GM21717 (cell line): ENCODE data around the gene MS4A15.
"Not testable (repeated sequence)": the region's sequence is repeated elsewhere in the genome, so short reads cannot be mapped to it uniquely, and the experiment has no call there.

Experiments
- ATAC-seq: cut with Tn5 transposase; IDR thresholded peaks from one replicate; pipeline ENCODE4 v1.9.1; 2021; ENCODE audit warnings: mild to moderate bottlenecking, moderate library complexity; ENCODE audit not compliant: unreplicated experiment

Gene MS4A15

GRCh38 chr11:60798631-60799030 lies 42.0 kb downstream of the MS4A15 start:
- ATAC-seq, result no peak

DNA sequence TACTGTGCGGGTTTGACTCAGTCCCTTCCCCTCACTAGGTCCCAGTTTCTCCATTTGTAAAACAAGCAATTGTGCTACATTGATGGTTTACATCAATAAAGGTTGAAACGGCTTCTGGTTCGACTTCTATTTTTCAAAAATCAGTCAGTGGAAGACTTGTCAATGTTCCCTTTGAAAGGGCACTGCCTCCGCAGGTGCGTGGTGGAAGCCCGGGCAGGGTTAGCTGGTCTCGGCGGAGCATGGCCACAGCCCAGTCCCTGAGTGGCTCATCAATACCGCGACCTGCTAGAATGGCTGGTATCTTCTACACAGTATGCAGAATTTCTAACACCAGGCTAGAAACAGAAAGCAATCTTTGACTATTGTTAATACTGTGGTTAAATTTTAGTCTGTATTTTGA lies 44.5 kb downstream of the MS4A15 start:
- ATAC-seq, result no peak

- ATAC-seq, result no peak
Measured at GRCh38 chr11:60803273-60803936, 46.7 kb downstream of the MS4A15 start.

GRCh38 chr11:60809249-60809648 lies 52.6 kb downstream of the MS4A15 start:
- ATAC-seq, result no peak

DNA sequence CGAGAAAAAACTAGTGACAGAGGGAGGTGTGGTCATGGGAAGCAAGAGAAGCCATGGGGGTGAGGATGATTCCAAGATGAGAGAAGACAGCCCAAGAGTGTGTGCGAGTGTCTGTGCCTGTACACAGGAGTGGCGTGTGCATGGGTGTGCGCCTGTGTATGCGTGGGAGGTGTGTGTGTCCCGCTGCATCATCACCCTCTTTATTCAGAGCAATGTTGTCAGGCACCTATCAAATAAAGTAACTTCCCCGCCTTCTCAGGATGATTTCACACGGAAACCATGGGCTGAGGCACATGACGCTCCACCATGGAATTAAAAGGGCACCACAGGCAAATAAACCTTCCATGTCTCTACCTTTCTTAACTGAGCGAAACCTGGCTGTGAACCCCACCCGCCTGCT lies 53.0 kb downstream of the MS4A15 start:
- no peak for ATAC-seq

DNA sequence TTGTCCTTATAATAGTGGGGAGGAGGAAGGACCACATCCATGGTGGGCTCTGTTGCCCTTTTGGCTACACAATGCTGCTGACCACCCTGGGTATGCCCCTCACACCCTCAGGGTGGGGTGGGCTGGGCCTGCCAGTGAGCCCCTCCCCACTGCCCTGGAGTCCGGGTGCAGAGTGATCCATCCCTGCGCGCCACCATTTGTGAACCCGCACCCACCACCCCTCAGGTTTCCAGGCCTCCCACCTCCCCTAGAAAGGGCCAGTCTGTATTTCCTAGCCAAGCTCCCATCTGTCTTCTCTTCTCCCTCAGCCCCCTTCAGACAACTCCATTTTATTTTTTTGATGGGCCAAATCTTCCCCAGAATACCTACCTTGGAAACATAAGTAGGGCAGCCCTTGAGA lies 53.5 kb downstream of the MS4A15 start:
- no peak for ATAC-seq

- ATAC-seq, result no peak
Measured at GRCh38 chr11:60810569-60810968, 53.9 kb downstream of the MS4A15 start.

DNA sequence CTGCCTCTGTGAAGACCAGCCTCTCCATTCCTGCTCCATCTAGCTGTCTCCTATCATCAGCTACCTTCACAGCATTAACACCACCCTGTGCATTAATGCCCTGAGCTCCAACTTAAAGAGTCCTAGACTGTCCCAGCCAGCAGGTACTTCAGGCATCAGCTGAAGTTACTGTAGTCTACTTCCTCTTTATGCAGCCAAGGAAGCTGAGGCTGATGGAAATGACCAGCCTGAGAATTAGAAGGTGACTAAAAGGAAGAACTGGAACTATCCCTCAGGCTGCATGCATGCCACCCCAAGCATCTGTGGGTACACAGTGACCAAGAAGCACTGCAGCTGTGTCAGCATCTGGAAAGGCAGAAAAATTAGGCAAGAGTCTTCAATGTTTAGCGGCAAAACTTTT lies 56.7 kb downstream of the MS4A15 start:
- ATAC-seq, result no peak

DNA sequence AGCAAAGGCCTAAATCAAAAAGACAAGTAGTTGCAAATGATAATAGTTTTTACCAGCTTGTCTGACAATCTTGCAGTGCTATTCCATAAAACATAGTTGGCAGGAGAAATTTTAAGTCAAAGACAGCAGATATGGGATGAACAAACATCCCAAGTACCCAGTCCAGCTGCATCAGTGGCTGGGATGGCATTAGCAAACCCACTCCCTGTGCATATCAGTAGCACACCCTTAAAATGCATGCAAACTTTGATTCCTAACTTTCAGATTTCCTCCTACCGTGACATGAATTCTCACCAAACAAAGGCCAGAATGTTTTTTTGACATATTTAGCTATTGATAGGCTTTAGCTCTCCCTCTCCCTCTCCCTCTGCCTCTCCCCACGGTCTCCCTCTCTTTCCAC lies 57.4 kb downstream of the MS4A15 start:
- ATAC-seq, result no peak

GRCh38 chr11:60816590-60817157 lies 60.0 kb downstream of the MS4A15 start:
- ATAC-seq, result no peak

DNA sequence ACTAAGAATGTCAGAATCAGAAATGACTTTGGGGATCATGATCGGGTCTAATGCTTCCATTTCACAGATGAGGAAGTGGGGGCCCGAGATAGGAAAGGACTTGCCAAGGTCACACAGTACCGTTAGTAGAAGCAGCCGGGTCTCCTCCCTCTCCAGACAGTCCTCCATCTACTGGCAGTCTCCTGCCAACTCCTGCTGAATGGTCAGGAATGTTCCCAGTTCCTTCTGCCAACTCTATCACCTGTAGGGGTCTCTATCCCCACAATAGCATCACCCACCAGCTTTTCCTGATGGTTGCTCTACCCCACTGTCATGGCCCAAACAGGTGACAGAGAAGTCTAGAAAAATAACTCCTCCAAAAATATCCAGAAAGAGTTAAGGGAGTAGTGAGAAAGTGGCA lies 61.4 kb downstream of the MS4A15 start:
- ATAC-seq, result no peak

DNA sequence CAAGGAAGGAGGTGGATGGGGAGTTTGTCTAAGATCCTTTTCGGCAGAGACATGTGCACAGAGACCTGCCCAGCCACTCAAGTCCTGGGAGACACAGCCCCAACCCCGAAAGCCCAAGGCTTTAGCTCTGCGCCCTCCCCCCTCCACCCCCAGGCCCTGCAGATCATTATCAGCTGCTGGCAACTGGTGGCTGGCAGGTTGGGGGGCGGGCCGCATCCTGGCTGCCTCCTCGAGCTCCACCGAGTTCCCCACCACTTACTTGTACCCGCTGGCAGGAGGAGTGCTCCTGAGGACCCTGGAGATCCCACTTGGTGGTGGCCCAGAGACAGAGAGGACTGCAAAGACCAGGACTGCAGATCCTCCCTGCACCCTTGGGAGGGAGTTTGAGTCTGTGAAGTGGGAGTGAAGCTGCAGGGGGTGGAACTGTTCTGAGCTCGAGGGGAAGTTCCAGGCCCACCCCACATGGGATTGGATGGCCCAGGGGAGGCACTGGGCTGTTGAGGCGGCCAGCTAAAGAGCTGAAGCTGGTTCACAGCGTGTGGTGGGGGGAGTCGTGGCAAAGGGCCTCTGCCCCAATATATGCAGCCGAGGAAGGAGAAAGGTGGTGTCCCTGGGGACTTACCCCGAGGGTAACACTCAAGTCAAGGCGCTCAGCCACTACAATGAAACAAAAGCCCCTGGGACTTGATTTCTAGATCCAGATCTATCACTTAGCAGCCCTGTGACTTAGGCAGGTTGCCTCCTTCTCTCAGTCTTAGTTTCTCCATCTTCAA lies 65.3 kb downstream of the MS4A15 start:
- no peak for ATAC-seq

GRCh38 chr11:60823745-60824306 lies 67.2 kb downstream of the MS4A15 start:
- not testable (repeated sequence) for ATAC-seq

- ATAC-seq, result no peak
Measured at GRCh38 chr11:60825118-60825517, 68.5 kb downstream of the MS4A15 start.

- no peak for ATAC-seq
Measured at GRCh38 chr11:60825790-60826189, 69.1 kb downstream of the MS4A15 start.
